ENCODE results near the gene SUPT4H1.
"Not testable (repeated sequence)": the region's sequence is repeated elsewhere in the genome, so short reads cannot be mapped to it uniquely, and the experiment has no call there.

The SUPT4H1 gene

DNA sequence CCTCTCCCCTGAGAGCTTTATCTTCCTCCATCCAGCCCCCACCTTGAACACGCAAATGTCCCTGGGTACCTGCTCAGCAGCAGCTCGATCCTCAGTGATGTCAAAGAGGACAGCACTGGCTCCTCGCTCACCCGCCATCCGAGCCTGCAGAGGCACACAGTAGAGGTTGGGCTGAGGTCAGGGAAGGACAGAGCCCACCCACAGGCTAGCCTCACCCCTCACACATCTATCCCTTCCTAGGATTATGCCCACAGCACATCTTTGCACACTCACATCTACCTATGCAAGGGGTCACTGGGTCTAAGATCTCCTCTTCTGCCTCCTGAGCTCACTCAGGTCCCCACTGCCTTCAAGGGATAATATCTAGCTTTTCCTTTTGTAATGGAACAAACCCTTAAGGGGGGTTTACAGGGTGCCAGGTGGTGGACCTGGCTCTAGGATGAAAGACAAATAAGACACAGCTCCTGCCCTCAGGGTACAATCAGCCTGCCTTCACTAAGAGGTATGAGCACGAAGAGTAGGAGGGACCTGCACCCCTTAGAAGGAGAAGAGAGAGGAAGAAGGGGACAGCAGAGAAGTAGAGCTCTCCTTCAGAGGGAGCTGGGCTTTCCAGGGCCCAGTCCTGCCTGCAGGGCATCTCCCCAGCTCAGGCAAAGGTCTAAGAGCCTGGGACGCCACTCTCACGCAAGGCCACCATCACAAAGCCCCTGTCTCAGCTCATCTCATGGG, 11.6 kb upstream of the SUPT4H1 start:
- DNase-seq, result no peak

DNA sequence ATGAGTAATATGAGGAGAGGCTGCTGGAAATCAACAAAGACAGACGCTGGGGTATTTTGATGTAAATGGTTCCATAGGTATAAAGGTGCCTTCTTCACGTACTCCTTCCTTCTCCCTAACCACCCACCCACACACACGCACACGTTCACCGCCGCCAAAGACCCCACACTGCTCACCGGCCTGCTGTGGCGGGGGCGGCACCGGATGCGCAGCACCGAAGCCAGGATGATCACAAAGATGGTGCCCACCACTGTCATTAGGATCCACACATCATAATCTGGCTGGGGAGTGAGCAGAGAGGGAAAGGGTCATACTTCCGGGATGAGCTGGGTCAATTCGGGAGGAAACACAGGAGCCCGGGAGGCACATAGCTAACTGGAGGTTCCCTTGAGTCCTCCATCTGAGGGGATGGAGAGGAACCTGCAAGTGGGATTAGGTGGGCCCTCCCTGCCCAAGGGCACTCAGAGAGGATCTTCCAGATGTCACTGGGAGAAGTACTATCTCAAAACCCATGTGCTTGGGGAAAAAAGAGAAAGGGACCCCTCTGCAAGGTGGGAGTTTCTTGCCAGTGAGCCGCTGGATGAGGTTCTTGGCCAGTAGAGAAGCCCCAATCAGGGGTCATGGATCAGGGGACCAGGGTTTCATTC, 10.5 kb upstream of the SUPT4H1 start:
- no peak for DNase-seq

DNA sequence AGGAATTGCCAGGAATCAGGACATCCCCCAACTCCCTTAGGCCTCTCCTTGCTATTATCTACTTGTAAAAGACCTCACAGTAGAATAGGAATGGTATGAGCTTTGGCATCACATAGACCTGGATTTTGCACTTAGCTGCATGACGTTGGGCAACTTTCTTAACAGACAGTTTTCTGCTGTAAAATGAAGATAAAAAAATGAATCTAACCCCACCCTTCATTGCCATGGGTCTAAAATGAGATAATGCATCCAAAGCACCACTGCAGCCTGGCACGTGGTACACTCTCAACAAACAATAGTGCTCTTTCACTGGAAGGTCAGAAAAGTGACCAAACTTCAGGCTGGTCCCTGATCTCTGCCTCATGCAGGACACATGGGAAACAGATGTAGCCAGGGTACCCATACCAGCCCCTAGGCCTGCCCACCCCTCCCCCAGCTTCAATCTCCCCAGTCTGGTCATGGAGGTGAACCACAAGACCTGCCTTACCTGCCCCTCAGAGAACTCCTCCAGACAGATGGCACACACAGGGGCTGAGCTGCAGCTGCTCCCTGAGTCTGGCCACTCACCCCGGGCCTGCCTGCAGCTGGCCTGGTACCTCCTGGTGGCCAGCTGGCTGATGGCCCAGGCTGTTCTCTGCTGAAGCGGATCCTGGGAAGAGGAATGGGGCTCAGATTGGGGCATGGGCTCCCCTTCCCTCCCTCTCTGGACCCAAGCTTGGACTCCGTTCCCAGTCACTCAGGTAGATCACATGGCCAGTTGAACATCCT, 8.5 kb upstream of the SUPT4H1 start:
- no peak for DNase-seq

DNA sequence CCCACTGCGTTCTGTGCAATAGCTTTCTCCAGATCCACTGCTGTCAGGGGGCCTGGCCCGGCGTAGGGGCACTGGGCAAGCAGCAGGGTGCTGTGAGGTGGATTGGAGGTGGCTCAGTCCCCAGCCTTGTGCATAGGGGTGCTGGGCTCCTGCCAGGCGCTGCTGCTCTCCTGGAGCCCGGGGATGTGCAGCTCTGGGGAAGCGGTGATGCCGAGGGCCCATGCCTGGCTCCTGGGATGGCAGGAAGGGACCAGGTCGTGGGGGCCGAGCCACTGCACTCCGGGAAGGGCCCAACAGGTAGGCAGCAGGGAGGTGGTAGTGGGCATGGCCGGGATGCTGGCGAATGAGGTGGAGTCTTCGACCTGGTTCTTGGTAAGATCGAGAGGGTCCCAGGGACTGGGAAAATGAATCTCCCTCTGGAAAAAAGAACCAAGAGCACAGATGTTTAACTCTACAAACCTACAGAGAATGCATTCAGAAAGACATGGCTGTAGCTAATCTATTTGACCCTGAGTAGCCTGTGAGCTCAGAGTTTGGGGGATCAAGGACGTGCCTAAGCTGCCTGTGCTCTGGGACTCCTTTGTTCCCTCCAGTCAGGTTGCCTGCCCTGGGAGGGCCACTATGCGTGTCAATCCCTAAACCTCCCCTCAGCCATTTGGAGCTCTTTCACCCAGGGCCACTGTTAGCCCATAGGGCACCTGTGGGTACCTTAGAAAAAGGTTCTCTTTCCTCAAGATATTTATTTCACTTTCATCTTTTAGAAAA, 6.6 kb upstream of the SUPT4H1 start:
- no peak for DNase-seq

DNA sequence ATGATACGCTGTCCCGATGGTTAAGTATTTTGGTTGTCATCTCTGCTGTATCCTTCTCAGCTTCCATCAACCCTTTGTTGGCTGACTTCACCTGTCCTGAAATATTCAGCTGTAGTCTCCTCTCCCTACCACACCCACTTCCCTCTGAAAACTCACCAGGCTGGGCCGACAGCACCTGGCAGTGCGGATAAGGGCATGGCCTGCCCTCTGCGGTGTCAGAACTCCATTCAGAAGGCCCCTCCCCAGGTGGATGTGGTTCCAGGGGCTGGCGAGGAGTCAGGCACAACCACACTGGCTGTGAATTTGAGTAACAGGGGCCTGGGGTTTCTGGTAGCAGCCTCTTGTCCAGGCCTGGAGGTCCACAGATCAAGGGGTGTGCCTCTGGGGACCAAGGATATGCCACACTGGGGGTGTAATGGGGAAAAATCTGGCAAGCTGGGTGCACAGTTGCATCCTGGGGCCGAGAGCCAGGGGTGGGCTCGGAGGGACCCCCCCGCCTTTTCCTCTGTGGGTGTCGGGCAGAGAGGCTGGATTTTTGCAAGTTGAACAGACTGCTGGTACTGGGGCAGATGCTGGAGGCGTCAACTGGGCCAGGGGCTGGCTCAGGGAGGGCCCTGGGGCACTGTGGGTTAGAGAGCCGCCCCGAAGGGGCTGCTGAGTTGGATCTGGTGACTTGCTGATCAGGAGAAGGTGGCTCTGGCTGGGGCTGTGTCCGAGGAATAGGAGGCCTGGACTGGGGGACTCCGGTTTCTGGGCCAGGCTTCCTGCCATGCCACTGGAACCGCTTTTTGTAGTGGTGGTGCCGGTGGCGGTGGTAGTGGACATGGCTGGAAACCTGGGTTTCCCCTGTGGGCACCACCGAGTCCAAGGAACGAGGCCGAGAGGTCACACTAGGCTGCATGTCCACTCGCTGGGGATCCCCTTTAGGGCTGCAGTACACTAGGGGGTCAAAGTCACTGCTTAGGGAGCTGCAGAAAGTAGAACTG, 5.6 kb upstream of the SUPT4H1 start:
- DNase-seq, result no peak

DNA sequence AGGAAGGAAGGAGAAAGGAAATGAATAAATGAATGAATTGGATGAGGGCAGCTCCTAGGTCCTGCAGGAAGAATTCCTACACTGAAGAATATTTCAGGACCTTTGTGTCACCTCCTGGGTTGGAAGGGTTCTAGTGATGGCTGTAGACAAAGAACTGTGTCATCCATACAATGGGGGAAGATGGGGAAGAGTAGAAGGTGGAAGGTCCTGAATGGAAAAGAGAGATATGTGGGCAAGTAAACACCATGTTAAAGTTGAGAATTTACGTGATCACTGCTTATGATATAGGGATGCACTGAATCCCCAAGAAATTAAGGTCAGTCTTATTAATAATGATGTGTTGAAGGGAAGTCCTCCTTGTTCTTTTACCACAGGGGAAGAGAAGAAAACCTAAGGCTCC, 4.2 kb upstream of the SUPT4H1 start:
- DNase-seq, result no peak

DNA sequence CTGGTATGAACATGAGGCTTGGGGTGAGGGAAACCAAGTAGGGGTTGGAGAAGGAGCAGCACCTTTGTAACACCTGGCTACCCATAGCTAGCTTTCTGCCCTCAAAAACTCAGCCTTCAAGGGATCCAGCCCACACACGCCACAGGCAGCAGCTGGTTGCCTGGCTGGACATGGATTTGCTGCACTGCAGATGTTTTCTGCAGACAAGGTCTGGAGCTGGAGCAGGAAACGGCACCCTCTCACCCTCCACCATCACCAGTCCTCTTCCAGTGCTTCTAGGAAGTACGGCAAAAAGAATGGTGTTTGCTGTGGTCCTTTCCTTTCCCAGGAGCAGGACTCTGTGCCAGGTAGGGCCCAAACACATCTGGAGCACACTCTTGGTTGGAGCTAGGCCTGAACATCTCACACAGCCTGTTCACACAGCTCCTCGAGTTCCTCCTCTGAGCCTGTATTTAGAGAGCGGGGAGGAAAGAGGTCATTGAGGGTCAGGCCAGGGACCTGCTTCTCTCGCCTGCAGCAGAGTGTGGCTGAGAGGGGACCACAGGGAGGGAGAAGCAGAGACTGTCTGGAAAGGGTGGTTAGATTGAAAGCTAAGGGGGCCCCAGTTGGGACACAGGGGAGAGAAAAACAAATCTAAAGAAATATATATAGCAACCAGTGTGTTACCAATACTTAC, 2.7 kb upstream of the SUPT4H1 start:
- DNase-seq, result no peak

DNA sequence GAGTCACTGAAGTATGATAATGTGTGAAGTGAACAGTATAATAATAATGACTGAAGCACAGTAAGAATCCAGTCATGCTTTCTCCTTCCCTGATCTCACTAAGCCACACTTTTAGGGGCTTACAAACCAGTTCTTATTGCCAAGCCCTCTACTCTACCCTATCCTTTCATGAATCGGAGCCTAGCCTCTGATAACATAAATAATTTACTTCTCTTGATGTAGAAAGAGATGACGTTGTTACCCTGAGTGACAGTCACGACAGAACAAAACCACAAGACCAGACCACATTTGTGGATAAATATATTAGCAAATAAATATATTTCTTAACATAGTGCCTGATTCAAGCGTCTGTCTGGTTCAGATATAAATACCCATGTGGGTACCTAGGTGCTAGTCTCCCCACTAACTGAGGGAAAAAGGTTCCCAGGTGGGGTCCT, 1.4 kb upstream of the SUPT4H1 start:
- peak in 2 of 4 experiments; percentile 30 for DNase-seq

DNA sequence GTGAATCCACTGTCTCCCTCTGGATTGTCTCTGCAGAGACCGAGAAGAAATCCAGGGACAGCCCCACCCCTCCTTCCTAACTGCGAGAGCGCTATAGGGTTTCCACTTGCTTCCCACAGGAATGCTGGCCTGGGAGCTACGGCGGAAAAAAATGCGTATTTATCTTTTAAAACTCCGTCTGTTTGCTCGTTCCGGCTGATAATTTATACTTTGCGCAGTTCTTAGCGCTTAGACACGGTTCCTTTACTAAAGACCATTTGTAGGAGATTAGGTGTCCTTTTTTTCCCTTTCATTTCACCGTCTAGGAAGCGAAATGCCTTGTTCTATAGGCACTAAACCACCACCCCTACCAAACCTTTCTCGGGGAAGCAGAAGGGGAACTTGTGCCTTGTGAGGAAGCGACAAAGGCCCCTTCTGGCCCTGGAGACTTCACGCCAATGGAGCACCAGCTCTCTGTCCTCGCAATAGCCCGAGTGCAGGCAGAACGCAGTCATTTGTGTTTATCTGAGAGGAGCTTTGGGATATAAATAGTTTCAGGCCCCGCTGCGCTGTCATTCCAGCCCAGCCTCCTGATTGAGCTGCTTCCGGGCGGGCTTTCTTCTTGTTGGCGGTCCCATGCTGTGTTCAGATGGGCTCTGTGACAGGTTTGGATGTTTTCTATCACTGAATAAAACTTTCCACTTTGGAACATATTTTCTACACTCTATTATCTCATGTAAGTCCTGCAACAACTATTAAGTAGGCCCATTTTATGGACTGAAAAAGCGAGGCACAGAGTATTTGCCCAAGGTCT, 791 bp upstream of the SUPT4H1 start:
- peak; percentile 77 to 85 (median 82) for DNase-seq

DNA sequence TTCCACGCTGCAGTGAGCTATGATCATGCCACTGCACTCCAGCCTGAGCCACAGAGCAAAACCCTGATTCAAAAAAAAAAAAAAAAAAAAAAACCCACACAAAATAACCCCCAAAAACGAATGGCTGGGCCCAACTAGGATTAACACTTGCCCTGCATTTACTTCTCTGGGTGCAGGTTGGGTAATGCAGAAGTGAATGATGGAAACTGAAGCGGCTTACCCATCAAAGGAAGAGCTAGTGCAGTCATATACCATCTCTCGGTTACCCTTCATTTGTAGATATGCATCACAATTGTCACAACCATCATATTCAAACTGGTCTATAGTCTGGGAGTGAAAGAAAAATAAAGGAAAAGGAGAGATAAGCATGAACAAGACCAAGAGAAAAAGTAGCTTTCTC, 819 bp downstream of the SUPT4H1 start:
- no peak for DNase-seq

DNA sequence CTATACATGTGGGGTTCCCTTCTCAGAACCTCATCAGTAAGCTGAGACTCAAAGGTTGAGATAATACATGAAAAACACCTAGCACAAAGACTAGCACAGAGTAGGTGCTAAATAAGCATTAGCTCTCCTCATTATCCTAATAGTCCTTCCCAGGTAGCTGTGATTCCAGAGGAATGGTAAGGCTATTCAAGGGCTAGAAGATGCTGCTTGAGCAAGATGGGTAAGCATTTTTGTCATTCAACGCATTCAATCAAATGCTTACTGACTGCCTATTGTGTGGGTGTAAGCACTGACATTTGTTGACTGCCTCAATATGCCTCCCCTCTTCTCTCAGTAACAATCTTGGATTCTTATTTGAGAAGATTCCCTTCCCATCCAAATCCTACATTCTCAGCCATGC, 4.0 kb downstream of the SUPT4H1 start:
- no peak for DNase-seq

DNA sequence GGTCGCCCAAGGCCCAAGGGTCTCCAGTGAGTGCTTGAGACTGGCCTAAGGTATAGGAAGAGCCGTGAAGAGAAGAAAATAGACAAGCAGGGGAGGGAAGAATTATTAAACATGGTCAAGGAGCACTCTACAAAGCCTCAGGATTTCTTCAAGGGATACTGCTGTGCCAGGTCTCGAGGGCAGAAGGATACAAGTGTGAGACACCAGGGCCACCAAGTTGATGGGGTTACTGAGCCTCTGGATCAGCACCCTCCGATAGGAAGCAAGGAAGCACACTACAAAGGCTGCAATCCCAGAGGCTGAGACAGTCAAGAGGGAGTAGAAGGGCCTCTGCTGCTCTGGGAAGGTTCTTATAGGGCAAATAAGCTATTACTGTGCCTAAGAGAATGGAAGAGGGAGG, 6.5 kb downstream of the SUPT4H1 start:
- no peak for DNase-seq

DNA sequence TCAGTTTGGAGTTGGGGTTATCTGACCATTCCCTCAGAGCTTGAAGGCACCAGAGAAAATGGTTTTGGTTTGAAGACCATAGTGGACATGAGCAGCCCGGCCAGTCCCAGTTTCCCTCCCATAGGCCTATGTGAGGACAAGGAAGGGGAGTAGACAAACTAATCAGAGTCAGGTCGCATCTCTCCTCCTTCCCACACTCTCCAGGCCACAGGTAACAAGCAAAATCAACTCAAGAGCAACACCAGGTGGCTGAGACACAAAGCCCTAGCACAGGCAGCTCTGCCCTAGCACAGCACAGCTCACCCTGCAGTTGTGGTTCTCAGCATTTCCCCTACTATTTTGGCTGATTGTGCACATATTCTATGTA, 7.2 kb downstream of the SUPT4H1 start:
- DNase-seq, result peak in 2 of 4 experiments; percentile 40 to 44

DNA sequence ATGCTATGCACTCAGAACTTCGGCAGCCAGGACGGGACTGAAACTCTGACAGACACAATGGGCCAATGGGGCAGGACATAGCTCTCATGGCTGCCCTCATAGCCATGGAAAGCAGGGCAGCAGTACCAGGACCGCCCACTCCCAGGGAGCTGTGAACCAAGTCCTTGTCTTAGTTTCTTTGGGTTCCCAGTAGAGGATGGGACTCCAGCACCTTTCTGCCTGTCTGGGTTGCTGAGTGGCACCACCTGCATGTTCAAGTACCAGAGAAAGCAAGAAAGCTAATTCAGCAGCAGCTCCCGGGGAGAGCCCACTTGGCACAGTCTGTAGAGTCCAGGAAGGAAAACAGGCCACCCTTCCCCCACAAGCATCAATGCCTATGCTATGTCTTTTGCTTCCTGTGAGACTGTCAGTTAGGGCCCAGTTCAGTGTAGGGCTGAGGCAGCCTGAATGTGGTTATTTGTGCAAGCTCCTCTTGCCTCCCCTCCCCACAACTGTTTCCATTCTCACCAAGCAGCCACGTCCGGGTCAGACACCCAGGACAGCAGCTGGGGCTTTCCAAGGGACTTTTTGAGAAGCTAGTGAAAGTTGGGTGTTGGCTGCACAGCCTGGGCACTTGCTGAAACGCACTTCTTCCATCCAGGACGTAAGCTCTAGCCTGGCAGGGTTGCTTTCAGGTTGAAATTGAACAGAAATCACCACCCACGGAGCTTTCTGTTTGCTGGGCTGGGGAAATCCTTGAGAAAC, 7.8 kb downstream of the SUPT4H1 start:
- DNase-seq, result peak; percentile 86 to 92 (median 92)

DNA sequence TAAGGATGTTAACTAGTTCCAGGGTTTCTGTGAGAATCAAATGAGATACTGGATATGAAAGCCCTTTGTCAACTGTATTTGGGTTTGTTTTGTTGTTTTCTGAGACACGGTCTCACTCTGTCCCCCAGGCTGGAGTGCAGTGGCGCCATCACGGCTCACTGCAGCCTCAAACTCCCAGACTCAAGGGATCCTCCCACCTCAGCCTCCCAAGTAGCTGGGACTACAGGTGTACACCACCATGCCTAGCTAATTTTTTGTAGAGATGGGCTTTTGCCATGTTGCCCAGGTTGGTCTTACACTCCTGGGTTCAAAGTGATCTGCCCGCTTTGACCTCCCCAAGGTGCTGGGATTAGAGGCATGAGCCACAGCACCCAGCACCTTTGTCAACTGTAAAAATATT, 8.9 kb downstream of the SUPT4H1 start:
- no peak for DNase-seq

DNA sequence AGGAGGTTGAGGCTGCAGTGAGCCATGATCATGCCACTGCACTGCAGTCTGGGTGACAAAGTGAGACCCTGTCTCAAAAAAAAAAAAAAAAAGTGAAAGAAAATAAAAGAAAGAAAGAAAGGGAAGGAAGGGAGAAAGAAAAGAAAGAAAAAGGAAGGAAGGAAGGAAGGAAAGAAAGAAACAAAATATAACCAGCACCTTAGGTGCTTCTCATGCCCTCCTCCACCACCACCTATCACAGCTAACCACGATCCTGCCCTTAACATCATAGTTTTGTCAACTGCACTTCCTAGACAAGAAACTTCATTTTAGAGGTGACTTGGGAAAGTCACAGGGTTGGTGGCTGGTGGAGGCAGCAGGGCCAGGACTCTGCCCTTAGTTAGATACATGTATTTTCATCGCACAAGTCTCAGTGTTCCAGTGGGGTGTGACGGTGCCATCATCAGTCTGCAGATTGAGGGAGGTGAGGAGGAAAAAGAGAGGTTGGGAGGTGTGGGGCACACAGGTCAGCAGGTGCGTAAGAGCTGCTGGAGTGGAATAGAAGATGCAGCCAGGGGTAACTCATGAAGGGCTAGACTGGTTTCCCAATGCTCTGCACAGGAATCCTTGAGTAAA, 10.0 kb downstream of the SUPT4H1 start:
- DNase-seq, result no peak

DNA sequence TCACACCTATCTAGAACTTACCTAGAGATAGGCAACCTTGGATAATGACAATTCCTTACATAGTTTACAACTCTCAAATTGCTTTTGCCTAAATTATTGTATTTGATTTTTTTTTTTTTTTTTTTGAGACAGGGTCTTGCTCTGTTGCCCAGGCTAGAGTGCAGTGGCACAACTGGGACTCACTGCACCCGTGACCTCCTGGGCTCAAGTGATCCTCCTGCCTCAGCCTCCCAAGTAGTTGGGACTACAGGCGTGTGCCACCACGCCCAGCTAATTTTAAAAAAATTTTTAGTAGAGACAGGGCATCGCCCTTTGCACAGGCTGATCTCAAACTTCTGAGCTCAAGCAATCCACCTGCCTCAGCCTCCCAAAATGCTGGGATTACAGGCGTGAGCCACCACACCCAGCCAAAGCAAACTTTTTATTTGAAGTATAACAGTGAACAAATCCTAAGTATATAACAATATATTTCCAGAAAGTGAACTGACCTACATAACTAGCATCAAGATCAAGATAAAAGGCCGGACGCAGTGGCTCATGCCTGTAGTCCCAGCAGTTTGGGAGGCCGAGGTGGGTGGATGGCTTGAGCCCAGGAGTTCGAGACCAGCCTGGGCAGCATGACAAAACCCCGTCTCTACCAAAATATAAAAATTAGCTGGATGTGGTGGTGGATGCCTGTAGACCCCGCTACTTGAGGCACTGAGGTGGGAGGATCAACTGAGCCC, 10.7 kb downstream of the SUPT4H1 start:
- DNase-seq, result not testable (repeated sequence)

DNA sequence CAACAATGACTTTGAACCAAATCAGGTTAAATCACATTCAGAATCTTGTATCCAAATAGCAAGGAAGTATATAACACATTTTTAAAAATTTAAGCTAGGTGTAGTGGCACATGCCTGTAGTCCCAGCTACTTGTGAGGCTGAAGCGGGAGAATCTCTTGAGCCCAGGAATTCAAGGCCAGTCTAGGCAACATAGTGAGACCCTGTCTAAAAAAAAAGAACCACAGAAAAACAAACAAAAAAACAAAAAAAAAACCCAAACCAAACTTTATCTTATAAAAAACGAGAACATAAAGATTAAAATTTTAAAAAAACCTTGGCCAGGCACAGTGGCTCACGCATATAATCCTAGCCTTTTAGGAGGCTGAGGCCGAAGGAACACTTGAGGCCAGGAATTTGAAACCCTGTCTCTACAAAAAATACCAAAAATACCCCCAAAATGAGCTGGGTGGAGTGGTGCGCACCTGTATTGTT, 11.6 kb downstream of the SUPT4H1 start:
- DNase-seq, result no peak

Measured in suppressor macrophage (primary cell).